K562 (cell line): ENCODE results near the gene AK5. TPM values are rescaled to one million over a fixed set of nuclear protein-coding genes. Genes with fewer than 3 reads are reported as not detected.

Experiments
- ATAC-seq: fragments of 200-7000 bp; cut with Tn5 transposase; 3 replicates; pipeline ENCODE4 v1.9.1; 2020; ENCODE audit warnings: moderate library complexity
- BruUV-seq: library from RNA; stranded (reverse); fragments of 400-500 nt; replicated peaks from 2 replicates; lab custom pipeline; 2021; lab: Mats Ljungman, UMichigan
- CTCF ChIA-PET: fragments of 300-600 bp; formaldehyde crosslinking; extraction: SDS; loops from one replicate; lab custom pipeline; 2021; ENCODE audit warnings: low intra/inter-chr PET ratio; lab: Yijun Ruan, JAX
- POLR2A ChIA-PET: fragments of 300-600, 350-650 bp; sonication (Branson Sonifier 250); formaldehyde crosslinking; extraction: SDS; loops from one replicate; lab custom pipeline; 2021; ENCODE audit warnings: antibody characterized with exemption, inconsistent platforms; lab: Yijun Ruan, JAX
- DNase-seq, 4 experiments: peaks; one replicate each; pipeline versions ENCODE4 v3.0.0 to v3.0.0-alpha.2; 2011 to 2018; ENCODE audit warnings: low spot score in 3 of 4, mixed read lengths in 3 of 4; ENCODE audit errors: extremely low read depth in 1 of 4
- FAIRE-seq: peaks from 2 replicates; lab custom pipeline; 2011; peaks lifted over from hg19 to GRCh38; lab: Jason Lieb, UNC
- H2AFZ ChIP-seq: 2 replicates; pipeline ENCODE4 v1.6.0; 2011; ENCODE audit warnings: low read depth, low read length, control low read depth, inconsistent platforms
- H3K27ac ChIP-seq: fragments of 200-600 bp; 3 replicates; pipeline ENCODE4 v1.8.0; 2011; ENCODE audit warnings: low read depth, mild to moderate bottlenecking, control low read depth, inconsistent platforms, low read length, moderate library complexity, mixed read lengths; ENCODE audit errors: extremely low read depth
- H3K27me3 ChIP-seq, 2 experiments: fragments of 300-600 bp in 1 of 2; 2 replicates in 1 of 2; 3 replicates in 1 of 2; pipeline versions ENCODE4 v1.6.0 to v1.8.0; 2011; ENCODE audit warnings: inconsistent platforms in 2 of 2, low read length in 2 of 2, mild to moderate bottlenecking in 1 of 2, mixed read lengths in 1 of 2, moderate library complexity in 1 of 2; ENCODE audit not compliant: control insufficient read depth in 2 of 2, insufficient read depth in 2 of 2
- H3K36me3 ChIP-seq: fragments of 300-600 bp; 3 replicates; pipeline ENCODE4 v1.8.0; 2011; ENCODE audit warnings: mild to moderate bottlenecking, low read length, inconsistent platforms; ENCODE audit not compliant: control insufficient read depth, insufficient read depth
- H3K4me1 ChIP-seq, 2 experiments: fragments of 200-600 bp in 1 of 2; replicated peaks in 1 of 2; 2 replicates in 1 of 2; 3 replicates in 1 of 2; pipeline versions ENCODE4 v1.5.1 to v1.8.0; 2011; ENCODE audit warnings: inconsistent platforms in 2 of 2, low read length in 2 of 2, mild to moderate bottlenecking in 1 of 2, mixed read lengths in 1 of 2, moderate library complexity in 1 of 2; ENCODE audit not compliant: control insufficient read depth in 2 of 2, insufficient read depth in 2 of 2
- H3K4me2 ChIP-seq: 2 replicates; pipeline ENCODE4 v1.6.1; 2011; ENCODE audit warnings: low read length, control low read depth, inconsistent platforms, mixed read lengths; ENCODE audit not compliant: insufficient read depth
- H3K4me3 ChIP-seq: fragments of 200-600 bp; sonication (generic), shearing (Covaris generic); 2 replicates; pipeline ENCODE4 v1.5.1; 2016; ENCODE audit warnings: control low read depth, inconsistent platforms
- H3K79me2 ChIP-seq: fragments of 200-600 bp; 3 replicates; pipeline ENCODE4 v1.8.0; 2011; ENCODE audit warnings: low read length, inconsistent platforms; ENCODE audit not compliant: control insufficient read depth, insufficient read depth
- H3K9ac ChIP-seq, 2 experiments: 2 replicates each; pipeline versions ENCODE4 v1.6.0 to v1.6.1; 2011; ENCODE audit warnings: low read depth in 2 of 2, low read length in 2 of 2, control low read depth in 1 of 2, inconsistent platforms in 1 of 2, mild to moderate bottlenecking in 1 of 2, mixed read lengths in 1 of 2; ENCODE audit not compliant: insufficient read depth in 1 of 2
- H3K9me1 ChIP-seq: one replicate; pipeline ENCODE4 v1.6.0; 2011; ENCODE audit warnings: inconsistent platforms, mild to moderate bottlenecking, low read length, moderate library complexity; ENCODE audit not compliant: control insufficient read depth, insufficient read depth
- H3K9me3 ChIP-seq: replicated peaks from 2 replicates; pipeline ENCODE4 v1.5.1; 2011; ENCODE audit warnings: low read depth, low read length, inconsistent platforms; ENCODE audit not compliant: control insufficient read depth, insufficient read depth
- H4K20me1 ChIP-seq: replicated peaks from 2 replicates; pipeline ENCODE4 v1.6.1; 2011; ENCODE audit warnings: low read length, inconsistent platforms, mixed read lengths; ENCODE audit not compliant: control insufficient read depth, insufficient read depth
- CAMTA2 ChIP-seq: fragments of 250-450 bp; sonication (Bioruptor Pico); conservative IDR thresholded peaks from 2 replicates; pipeline ENCODE4 v1.5.1; 2022
- WGBS: fragments of 100-300 bp; shearing (Covaris generic); methylation state at CpG from one replicate; pipeline ENCODE4 v1.1.6; 2016; ENCODE audit warnings: low coverage, mixed read lengths; ENCODE audit not compliant: insufficient coverage; ENCODE audit errors: missing lambda C conversion rate; 5-methylcytosine and 5-hydroxymethylcytosine counted together
- in situ Hi-C: fragments of 300-500 bp; cut with MboI; formaldehyde crosslinking; loops from 4 replicates; pipeline ENCODE4 v1.15.0; 2018; ENCODE audit warnings: inconsistent platforms, mixed read lengths
- intact Hi-C: fragments of 100-400 bp; cut with micrococcal nuclease; formaldehyde crosslinking; loops from 2 replicates; pipeline ENCODE4 v1.14.2; 2022
- polyA plus RNA-seq, 8 experiments: library from polyadenylated mRNA; depleted of rRNA in 4 of 8; stranded (reverse) in 5 of 8; unstranded in 3 of 8; fragments of >200 nt; fragmentation: Nextera tagmentation in 2 of 8; fragmentation: Illumina TruSeq in 1 of 8; extraction: Ambion mirVana in 2 of 8; extraction: Trizol in 1 of 8; gene quantifications; 2 replicates each; pipeline versions ENCODE4 v1.2.1 to v1.2.3, GENCODE V29; 2011 to 2014; ENCODE audit warnings: inconsistent platforms in 1 of 8, missing spikeins in 1 of 8
- total RNA-seq, 7 experiments: library from RNA; depleted of rRNA in 6 of 7; stranded (reverse); fragments of >200 nt in 6 of 7; fragmentation: Illumina TruSeq in 2 of 7; extraction: Trizol in 2 of 7; gene quantifications; 2 replicates each; pipeline versions ENCODE4 v1.2.1 to v1.2.3, GENCODE V29; 2011 to 2021; ENCODE audit warnings: low replicate concordance in 1 of 7
- TF ChIP-seq, protein P1 (sequence below), 2 experiments: IDR thresholded peaks; 2 replicates each; pipeline ENCODE4 v1.6.1; 2012; ENCODE audit warnings: improper control_type of control experiment in 2 of 2, low read depth in 2 of 2, low read length in 2 of 2, borderline replicate concordance in 1 of 2
- TF ChIP-seq, protein P2 (sequence below): sonication (generic); formaldehyde crosslinking; IDR thresholded peaks from 2 replicates; pipeline ENCODE4 v1.8.0; 2022; ENCODE audit warnings: mild to moderate bottlenecking, missing genetic modification reagents, borderline replicate concordance

AK5 gene
- total and polyA plus RNA-seq, 9 of the 15 experiments (the other 6 are each of a cell fraction or from before 2014, with no cell fraction given), result 0.06 TPM; not detected in 8

DNA sequence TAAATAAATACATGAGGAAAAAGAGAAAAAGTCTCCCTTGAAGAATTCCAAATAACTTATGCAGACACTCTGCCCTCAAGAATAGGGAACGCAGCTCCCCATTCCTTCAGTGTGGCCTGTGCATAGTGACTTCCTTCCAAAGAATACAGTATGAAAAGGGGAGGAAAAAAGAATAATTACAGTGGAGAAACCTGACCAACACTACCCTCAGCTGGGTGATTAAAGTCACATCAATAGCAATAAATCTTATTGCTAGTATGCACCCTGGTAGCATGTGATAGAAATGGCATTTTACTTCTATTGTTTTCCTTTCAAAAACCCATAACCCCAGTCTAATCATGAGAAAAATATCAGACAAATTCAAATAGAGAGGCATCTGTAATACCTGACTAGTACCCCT, 315.5 kb downstream of the AK5 start:
- CTCF ChIA-PET, result no interaction called here
- no TSS peak for BruUV-seq
- no peaks in the 10 kb centered on the region for H3K79me2 ChIP-seq
- WGBS, result 100% methylated on average over 1 of the region's 1 CpG
- H3K27ac ChIP-seq, result no peak overlapping the region
- H3K4me3 ChIP-seq, result no peak overlapping the region
- H3K9me1 ChIP-seq, result no peaks in the 10 kb centered on the region
- H3K36me3 ChIP-seq, result peaks cover 6% of the 10 kb centered on the region; the same call in 1 of the 3 replicates
- ATAC-seq (no peak), FAIRE-seq (no peak), DNase-seq (no peak)
- no peak overlapping the region for H2AFZ ChIP-seq
- in situ Hi-C loops, result no loop called here
- H4K20me1 ChIP-seq, result no peaks in the 10 kb centered on the region
- H3K4me1 ChIP-seq, result no peaks in the 10 kb centered on the region
- no peak overlapping the region for H3K9ac ChIP-seq
- intact Hi-C loops, result no loop called here
- POLR2A ChIA-PET, result no interaction called here
- TF ChIP-seq, protein P1, sequence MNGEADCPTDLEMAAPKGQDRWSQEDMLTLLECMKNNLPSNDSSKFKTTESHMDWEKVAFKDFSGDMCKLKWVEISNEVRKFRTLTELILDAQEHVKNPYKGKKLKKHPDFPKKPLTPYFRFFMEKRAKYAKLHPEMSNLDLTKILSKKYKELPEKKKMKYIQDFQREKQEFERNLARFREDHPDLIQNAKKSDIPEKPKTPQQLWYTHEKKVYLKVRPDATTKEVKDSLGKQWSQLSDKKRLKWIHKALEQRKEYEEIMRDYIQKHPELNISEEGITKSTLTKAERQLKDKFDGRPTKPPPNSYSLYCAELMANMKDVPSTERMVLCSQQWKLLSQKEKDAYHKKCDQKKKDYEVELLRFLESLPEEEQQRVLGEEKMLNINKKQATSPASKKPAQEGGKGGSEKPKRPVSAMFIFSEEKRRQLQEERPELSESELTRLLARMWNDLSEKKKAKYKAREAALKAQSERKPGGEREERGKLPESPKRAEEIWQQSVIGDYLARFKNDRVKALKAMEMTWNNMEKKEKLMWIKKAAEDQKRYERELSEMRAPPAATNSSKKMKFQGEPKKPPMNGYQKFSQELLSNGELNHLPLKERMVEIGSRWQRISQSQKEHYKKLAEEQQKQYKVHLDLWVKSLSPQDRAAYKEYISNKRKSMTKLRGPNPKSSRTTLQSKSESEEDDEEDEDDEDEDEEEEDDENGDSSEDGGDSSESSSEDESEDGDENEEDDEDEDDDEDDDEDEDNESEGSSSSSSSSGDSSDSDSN (IDR thresholded peaks at IDR 0.05; ENCODE audit: borderline replicate concordance in 1 of 2, low read depth in 2 of 2, low read length in 2 of 2), result no peak
- TF ChIP-seq, protein P2, sequence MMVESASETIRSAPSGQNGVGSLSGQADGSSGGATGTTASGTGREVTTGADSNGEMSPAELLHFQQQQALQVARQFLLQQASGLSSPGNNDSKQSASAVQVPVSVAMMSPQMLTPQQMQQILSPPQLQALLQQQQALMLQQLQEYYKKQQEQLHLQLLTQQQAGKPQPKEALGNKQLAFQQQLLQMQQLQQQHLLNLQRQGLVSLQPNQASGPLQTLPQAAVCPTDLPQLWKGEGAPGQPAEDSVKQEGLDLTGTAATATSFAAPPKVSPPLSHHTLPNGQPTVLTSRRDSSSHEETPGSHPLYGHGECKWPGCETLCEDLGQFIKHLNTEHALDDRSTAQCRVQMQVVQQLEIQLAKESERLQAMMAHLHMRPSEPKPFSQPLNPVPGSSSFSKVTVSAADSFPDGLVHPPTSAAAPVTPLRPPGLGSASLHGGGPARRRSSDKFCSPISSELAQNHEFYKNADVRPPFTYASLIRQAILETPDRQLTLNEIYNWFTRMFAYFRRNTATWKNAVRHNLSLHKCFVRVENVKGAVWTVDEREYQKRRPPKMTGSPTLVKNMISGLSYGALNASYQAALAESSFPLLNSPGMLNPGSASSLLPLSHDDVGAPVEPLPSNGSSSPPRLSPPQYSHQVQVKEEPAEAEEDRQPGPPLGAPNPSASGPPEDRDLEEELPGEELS, result no peak
- no peak for TF ChIP-seq CAMTA2 (CRISPR knock-in tag)
- no peak overlapping the region for H3K4me2 ChIP-seq
- H3K27me3 ChIP-seq, result no peaks in the 10 kb centered on the region
- H3K9me3 ChIP-seq, result no peaks in the 10 kb centered on the region
